OCI-LY1 (cell line): ENCODE data around the gene SLC12A3.

Experiments used
- EZH2 ChIP-seq: fragments of 200-600 bp; sonication (generic), shearing (Covaris generic); IDR thresholded peaks from 2 replicates; pipeline ENCODE4 v1.8.0; 2017; ENCODE audit warnings: borderline replicate concordance, mixed run types, mild to moderate bottlenecking, antibody characterized with exemption, low read length, moderate library complexity, mixed read lengths
- TF ChIP-seq, protein P1 (sequence below): fragments of 200-600 bp; sonication (generic), shearing (Covaris generic); IDR thresholded peaks from 2 replicates; pipeline ENCODE4 v1.5.1; 2017; ENCODE audit warnings: mild to moderate bottlenecking, antibody characterized with exemption, low read length, moderate library complexity, mixed read lengths

DNA sequence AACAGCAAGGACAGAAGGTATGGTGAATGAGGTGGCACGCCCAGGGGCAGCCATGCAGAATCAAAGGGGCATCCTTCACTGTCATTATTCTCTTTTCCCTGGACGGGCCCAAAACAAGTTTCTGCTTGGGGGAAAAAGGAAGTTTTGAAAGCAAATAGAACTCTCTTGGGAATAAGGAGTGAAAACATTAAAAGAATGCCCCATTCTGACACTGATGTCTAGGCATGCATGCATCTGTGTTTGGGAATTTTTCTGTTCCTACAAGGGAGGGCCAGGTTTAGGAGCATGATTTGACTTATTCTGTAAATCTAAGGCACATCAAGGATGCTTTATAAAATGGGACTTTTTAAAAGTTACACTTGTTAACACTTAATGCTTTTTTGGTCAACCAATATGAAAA lies 34.3 kb upstream of the SLC12A3 start:
- TF ChIP-seq, protein P1, sequence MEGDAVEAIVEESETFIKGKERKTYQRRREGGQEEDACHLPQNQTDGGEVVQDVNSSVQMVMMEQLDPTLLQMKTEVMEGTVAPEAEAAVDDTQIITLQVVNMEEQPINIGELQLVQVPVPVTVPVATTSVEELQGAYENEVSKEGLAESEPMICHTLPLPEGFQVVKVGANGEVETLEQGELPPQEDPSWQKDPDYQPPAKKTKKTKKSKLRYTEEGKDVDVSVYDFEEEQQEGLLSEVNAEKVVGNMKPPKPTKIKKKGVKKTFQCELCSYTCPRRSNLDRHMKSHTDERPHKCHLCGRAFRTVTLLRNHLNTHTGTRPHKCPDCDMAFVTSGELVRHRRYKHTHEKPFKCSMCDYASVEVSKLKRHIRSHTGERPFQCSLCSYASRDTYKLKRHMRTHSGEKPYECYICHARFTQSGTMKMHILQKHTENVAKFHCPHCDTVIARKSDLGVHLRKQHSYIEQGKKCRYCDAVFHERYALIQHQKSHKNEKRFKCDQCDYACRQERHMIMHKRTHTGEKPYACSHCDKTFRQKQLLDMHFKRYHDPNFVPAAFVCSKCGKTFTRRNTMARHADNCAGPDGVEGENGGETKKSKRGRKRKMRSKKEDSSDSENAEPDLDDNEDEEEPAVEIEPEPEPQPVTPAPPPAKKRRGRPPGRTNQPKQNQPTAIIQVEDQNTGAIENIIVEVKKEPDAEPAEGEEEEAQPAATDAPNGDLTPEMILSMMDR = no peak
- no peak for TF ChIP-seq EZH2
